Hypothalamus (tissue), 51 donors: Measurements from ENCODE around the gene NUDT6.
"Not testable (repeated sequence)": the region's sequence is repeated elsewhere in the genome, so short reads cannot be mapped to it uniquely, and the experiment has no call there.

Experiments used
- DNase-seq, 51 donors: peaks; one replicate each; lab custom pipeline; 2025; lab: John Stamatoyannopoulos, UW

The NUDT6 gene

GRCh38 chr4:122879001-122879400 is 43.4 kb downstream of the NUDT6 start:
- no peak for DNase-seq

- no peak for DNase-seq
These were observed 45.9 kb downstream of the NUDT6 start for GRCh38 chr4:122876456-122876855.

DNA sequence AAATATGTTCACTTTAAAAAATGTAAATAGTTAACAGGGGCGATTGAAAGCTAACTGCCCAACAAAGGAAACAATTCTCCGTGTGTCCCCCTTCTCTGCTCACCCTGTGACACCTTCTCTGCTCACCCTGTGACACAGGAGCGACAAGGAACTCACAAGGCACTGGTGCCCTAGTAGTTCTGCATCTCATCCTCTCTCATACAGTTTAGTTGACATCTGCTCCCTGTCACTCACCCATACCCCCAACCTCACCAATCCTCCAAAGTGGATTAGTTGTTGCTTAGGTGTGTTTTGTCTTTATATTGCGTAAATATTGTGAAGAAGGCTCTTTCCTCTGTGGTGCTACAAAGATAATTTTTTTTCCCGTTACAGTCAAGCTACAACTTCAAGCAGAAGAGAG is 46.4 kb downstream of the NUDT6 start:
- no peak for DNase-seq

GRCh38 chr4:122873821-122874593 is 48.4 kb downstream of the NUDT6 start:
- DNase-seq: no peak

GRCh38 chr4:122873146-122873545 is 49.3 kb downstream of the NUDT6 start:
- no peak for DNase-seq

DNA sequence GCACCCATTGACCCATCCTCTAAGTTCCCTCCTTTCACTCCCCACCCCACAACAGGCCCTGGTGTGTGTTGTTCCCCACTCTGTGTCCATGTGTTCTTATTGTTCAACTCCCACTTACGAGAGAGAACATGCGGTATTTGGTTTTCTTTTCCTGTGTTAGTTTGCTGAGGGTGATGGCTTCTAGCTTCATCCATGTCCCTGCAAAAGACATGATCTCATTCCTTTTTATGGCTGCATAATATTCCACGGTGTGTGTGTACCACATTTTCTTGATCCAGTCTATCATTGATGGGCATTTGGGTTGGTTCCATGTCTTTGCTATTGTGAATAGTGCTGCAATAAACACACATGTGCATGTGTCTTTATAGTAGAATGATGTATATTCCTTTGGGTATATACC is 54.2 kb downstream of the NUDT6 start:
- not testable (repeated sequence) for DNase-seq

DNA sequence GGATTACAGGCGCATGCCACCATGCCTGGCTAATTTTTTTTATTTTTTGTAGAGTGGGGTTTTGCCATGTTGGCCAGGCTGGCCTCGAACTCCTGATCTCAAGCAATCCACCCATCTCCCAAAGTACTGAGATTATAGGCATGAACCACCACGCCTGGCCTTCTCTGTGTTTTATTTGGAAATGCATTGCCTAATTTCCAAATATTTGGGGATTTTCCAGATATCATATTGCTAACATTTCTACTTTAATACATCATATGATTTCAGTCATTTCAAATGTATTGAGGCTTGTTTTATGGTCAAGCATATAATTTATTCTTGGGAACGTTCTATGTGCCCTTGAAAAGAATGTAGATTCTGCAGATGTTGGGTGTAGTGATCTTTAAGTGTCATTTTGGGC is 57.0 kb downstream of the NUDT6 start:
- DNase-seq: no peak

GRCh38 chr4:122863639-122864038 is 58.8 kb downstream of the NUDT6 start:
- DNase-seq: no peak

GRCh38 chr4:122861172-122861943 is 61.0 kb downstream of the NUDT6 start:
- no peak for DNase-seq

DNA sequence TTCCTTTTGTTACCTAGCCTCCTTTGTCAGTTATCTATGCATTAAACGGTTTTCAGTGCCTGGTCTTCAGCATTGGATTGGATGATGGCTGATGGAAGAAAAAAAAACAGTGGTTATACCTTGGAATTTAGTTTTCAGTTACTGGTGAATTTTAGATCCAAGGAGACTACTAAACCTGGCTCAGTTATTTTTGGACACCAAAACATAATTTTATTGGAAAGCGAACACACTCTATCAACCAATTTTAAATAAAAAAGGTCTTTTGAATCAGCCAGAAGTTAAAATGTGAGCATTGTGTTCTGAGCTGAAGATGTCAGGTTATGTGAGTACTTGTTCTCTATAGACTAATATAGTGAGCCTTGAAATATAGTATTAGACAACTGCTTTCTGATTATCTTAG is 63.7 kb downstream of the NUDT6 start:
- DNase-seq: no peak

DNA sequence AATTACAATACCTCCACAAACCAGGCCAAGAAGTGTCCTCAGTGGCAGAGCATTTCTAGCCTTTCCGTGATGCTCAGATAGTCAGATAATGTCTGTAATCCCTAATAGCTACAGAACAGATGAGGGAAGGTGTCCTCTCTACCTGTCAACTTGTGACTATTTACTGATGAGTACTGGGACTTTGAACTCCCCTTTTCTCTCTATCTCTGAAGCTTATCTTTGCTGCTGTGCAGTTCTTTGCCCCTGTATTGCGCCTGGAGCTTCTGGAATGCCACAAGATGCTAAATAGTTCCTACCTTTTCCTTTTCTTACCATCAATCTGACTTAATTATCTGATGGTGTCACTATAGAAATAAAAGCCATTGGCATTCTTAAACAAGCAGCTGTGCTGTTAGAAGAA is 65.2 kb downstream of the NUDT6 start:
- no peak for DNase-seq

DNA sequence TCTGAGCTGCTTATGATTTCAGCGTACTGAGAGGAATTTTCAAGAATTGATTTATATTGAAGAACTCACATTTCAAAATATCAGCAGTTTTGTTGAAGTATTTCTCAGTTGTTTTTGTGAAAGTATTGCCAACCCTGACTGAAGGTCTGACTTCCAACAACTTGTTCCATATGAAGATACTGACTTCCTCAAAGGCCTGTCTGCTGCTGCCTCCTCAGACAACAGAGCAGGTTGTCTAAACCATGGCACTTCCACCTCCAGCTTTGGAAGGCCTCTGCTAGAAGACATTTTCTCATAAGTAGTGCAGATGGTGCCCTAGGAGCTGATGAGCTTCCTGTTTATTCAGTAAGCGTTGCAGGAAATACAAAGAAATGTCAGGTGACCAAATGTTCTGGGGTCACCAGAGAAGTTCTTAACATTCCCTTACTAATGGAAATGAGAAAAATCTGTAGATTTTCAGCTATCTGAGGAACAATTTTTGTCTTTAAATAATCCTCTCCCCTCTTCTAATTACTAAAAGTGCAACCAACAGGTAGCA is 67.0 kb downstream of the NUDT6 start:
- peak in 2 of 51 donors; percentile 6 to 11 for DNase-seq

GRCh38 chr4:122854447-122855352 is 67.7 kb downstream of the NUDT6 start:
- peak in 50 of 51 donors; percentile 8 to 88 (median 56) for DNase-seq

- no peak for DNase-seq
These were observed 70.8 kb downstream of the NUDT6 start for GRCh38 chr4:122851568-122851967.

DNA sequence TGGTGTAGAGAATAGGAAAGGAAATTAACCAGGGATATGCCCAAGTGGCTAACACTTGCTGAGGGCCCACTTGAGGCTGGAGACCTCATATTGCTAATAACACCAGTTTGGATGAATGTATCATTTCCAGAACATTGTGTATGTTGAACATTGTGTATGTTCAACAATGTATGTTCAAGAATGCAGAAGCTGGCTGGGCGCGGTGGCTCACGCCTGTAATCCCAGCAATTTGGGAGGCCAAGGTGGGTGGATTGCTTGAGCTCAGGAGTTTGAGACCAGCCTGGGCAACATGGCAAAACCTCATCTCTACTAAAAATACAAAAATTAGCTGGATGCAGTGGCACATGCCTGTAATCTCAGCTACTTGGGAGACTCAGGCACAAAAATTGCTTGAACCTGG is 72.6 kb downstream of the NUDT6 start:
- DNase-seq: not testable (repeated sequence)

GRCh38 chr4:122847931-122848330 is 74.5 kb downstream of the NUDT6 start:
- no peak for DNase-seq

DNA sequence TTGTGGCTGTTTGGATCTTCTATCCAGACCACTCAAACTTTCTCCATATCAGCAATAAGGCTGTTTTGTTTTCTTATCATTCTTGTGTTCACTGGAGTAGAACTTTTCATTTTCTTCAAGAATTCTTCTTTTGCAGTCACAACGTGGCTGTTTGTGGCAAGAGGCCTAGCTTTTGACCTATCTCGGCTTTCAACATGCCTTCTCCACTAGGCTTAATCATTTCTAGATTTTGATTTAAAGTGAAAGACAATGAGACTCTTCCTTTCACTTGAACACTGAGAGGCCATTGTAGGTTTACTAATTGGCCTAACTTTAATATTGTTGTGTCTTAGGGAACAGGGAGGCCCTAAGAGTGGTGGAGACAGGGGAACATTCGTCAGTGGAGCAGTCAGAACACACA is 76.6 kb downstream of the NUDT6 start:
- DNase-seq: no peak

DNA sequence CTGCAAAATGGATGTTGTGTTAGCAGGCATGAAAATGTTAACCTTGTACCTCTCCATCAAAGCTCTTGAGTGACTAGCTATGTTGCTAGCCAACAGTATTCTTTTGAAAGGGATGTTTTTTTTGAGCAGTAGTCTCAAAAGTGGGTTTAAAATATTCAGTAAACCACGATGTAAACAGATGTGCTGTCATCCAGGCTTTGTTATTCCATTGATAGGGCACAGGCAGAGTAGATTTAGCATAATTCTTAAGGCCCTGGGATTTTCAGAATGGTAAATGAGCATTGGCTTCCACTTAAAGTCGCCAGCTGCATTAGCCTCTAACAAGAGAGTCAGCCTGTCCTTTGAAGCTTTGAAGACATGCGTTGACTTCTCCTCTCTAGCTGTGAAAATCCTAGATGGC is 77.3 kb downstream of the NUDT6 start:
- no peak for DNase-seq

GRCh38 chr4:122844391-122844790 is 78.0 kb downstream of the NUDT6 start:
- DNase-seq: not testable (repeated sequence)

DNA sequence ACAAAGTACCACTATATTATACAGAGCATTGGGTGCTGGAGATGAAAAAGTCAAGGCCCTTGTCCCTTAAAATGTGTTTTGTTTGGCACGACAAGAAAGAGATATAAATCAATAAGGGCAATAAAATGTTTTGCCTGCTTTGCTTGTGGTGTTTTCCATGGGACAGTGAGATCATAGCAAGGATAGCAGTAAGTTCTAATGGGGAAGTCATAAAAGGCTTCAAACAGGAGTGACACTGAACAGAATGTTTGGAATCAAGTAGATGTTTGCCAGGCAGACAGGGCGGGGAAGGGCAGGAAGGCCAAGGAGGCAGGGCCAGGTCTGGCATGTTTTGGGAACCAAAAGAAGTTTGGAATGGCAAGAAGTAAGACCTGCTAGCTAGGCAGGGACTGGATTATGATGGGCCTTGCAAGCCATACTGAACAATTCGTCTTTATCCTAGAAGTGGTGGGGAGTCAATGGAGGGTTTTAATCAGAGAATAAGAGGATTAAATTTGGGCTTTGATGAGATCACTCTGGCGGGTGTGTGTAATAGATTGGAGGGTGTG is 79.3 kb downstream of the NUDT6 start:
- no peak for DNase-seq
